ENCODE measurements around the gene LAMTOR1. TPM values are rescaled to one million over a fixed set of nuclear protein-coding genes. Genes with fewer than 3 reads are reported as not detected.

Gene LAMTOR1
- total and polyA plus RNA-seq, 2 of the 8 experiments (the other 6 are each of a cell fraction or from before 2014, with no cell fraction given) = 82.1 to 160 TPM

DNA sequence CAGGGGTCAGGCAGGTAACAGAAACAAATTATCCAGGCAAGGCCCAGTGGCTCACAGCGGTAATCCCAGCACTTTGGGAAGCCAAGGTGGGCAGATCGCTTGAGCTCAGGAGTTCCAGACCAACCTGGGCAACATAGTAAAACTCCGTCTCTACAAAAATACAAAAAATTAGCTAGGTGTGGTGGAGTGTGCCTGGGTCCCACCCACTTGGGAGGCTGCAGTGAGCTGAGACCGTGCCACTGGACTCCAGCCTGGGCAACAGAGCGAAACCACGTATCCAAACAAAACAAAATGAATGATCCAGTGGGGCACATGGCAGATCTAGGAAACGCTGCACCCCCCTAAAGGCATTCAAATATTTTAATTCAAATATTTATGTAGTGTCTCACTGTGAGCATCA lies 32.6 kb downstream of the LAMTOR1 start:
- H2BK12ac ChIP-seq (ENCODE audit: low read depth, low read length) = no peak overlapping the region
- no peak overlapping the region for H4K91ac ChIP-seq (replicated peaks; ENCODE audit: insufficient read length, low read length)
- H4K8ac ChIP-seq (ENCODE audit: extremely low read depth, insufficient read depth, low read length) = no peak overlapping the region; the same call in 1 of the 2 replicates
- H3K4me1 ChIP-seq (replicated peaks in 1 of 4; ENCODE audit: control insufficient read depth in 3 of 4, insufficient read depth in 4 of 4, low read length in 3 of 4) = peaks cover 0 to 11% (median 2%) of the 10 kb centered on the region in 4 experiments; a peak in 3 of 7 replicates
- H3K36me3 ChIP-seq (ENCODE audit: control insufficient read depth in 2 of 4, insufficient read depth in 4 of 4, low read length in 3 of 4) = peaks cover 0 to 17% (median 5%) of the 10 kb centered on the region in 4 experiments; a peak in 4 of 8 replicates
- no peak overlapping the region for H2AK5ac ChIP-seq (ENCODE audit: low read depth, low read length)
- H3K27ac ChIP-seq (ENCODE audit: low read depth, low read length) = no peak overlapping the region
- WGBS, 2 experiments (ENCODE audit: extremely low coverage in 1 of 2, insufficient coverage in 1 of 2, insufficient read length in 1 of 2, insufficient replicate concordance in 2 of 2, low coverage in 1 of 2, low lambda C conversion rate in 2 of 2, missing lambda C conversion rate in 1 of 2) = 95% methylated on average over 7 of the region's 7 CpGs; no CpG with 5 or more reads in 1 of the 2 experiments
- ChIA-PET CTCF (ENCODE audit: partially characterized antibody) (interaction anchor here (0.6 to 2.3 kb wide), 6 partner anchors 11 to 60 kb away, joined by 3 to 8 read pairs (median 3); no protein-coding TSS in a partner anchor), POLR2A (ENCODE audit: partially characterized antibody) (interaction anchor here (1.1 to 2.6 kb wide), 6 partner anchors 8 to 42 kb away, joined by 3 to 8 read pairs (median 4); partner anchors contain the start of gene ANAPC15)
- H2BK5ac ChIP-seq (ENCODE audit: low read depth, low read length) = no peak overlapping the region
- no peak overlapping the region for H2AFZ ChIP-seq (ENCODE audit: low read length)
- no peaks in the 10 kb centered on the region for H3K9me3 ChIP-seq (ENCODE audit: insufficient read depth in 2 of 2, low read depth in 1 of 2, low read length in 1 of 2)
- H3K18ac ChIP-seq (ENCODE audit: extremely low read depth, low read length) = no peak overlapping the region
- H3K23ac ChIP-seq (ENCODE audit: insufficient read length) = no peak overlapping the region
- peaks cover 3 to 16% of the 10 kb centered on the region in 2 experiments for H4K20me1 ChIP-seq (replicated peaks in 1 of 2; ENCODE audit: control insufficient read depth in 1 of 2, insufficient read depth in 2 of 2, low read length in 2 of 2)
- peaks cover 12 to 89% of the 10 kb centered on the region in 2 experiments for H3K79me2 ChIP-seq (ENCODE audit: control insufficient read depth in 1 of 2, insufficient read depth in 2 of 2, low read length in 2 of 2)
- TF ChIP-seq TCF12 (IDR thresholded peaks at IDR 0.05; ENCODE audit: low read depth, low read length) (no peak), SP4 (IDR thresholded peaks at IDR 0.05; ENCODE audit: low read length) (no peak), MAFK (IDR thresholded peaks at IDR 0.05; ENCODE audit: low read depth, low read length) (no peak), RXRA (IDR thresholded peaks at IDR 0.05; ENCODE audit: insufficient read depth, low read depth, low read length) (no peak)
- TF ChIP-seq, protein P1, sequence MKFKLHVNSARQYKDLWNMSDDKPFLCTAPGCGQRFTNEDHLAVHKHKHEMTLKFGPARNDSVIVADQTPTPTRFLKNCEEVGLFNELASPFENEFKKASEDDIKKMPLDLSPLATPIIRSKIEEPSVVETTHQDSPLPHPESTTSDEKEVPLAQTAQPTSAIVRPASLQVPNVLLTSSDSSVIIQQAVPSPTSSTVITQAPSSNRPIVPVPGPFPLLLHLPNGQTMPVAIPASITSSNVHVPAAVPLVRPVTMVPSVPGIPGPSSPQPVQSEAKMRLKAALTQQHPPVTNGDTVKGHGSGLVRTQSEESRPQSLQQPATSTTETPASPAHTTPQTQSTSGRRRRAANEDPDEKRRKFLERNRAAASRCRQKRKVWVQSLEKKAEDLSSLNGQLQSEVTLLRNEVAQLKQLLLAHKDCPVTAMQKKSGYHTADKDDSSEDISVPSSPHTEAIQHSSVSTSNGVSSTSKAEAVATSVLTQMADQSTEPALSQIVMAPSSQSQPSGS (IDR thresholded peaks at IDR 0.05; ENCODE audit: low read length) = no peak
- no peaks in the 10 kb centered on the region for H3K27me3 ChIP-seq (replicated peaks in 1 of 4; ENCODE audit: control insufficient read depth in 3 of 4, extremely low read depth in 1 of 4, insufficient read depth in 3 of 4, low read length in 3 of 4)
- FAIRE-seq (no peak), DNase-seq (ENCODE audit: low read depth in 1 of 2, low spot score in 2 of 2) (no peak)
- H4K5ac ChIP-seq (ENCODE audit: insufficient read length, low read depth, low read length) = no peak overlapping the region
- no peak overlapping the region for H3K56ac ChIP-seq (replicated peaks; ENCODE audit: insufficient read length, low read depth, low read length)
- peaks cover 14% of the 10 kb centered on the region; the same call in 1 of the 2 replicates for H3K79me1 ChIP-seq (ENCODE audit: low read depth, low read length)
- H3K4me2 ChIP-seq (ENCODE audit: insufficient read depth in 1 of 2, low read depth in 2 of 2, low read length in 2 of 2) = no peak overlapping the region
- H3K14ac ChIP-seq (ENCODE audit: insufficient read length) = no peak overlapping the region
- H2BK20ac ChIP-seq (ENCODE audit: low read length) = no peak overlapping the region
- H2BK120ac ChIP-seq (replicated peaks; ENCODE audit: low read depth, low read length) = no peak overlapping the region
- H3K4ac ChIP-seq (replicated peaks; ENCODE audit: insufficient read length, low read depth, low read length) = no peak overlapping the region
- no peak overlapping the region for H3K4me3 ChIP-seq (ENCODE audit: extremely low read depth in 1 of 4, insufficient read depth in 2 of 4, low read depth in 3 of 4, low read length in 4 of 4)
- no peak overlapping the region for H2BK15ac ChIP-seq (ENCODE audit: low read length)
- no peaks in the 10 kb centered on the region for H3K23me2 ChIP-seq (ENCODE audit: low read depth, low read length)
- H3K9ac ChIP-seq (replicated peaks in 1 of 4; ENCODE audit: extremely low read depth in 1 of 4, low read depth in 3 of 4, low read length in 3 of 4) = no peak overlapping the region
